ENCODE results near the gene CAPN2. TPM values are rescaled to one million over a fixed set of nuclear protein-coding genes. Genes with fewer than 3 reads are reported as not detected.
"Not testable (repeated sequence)": the region's sequence is repeated elsewhere in the genome, so short reads cannot be mapped to it uniquely, and the experiment has no call there.

CAPN2 gene
- total RNA-seq, 1 donor: 340 TPM

DNA sequence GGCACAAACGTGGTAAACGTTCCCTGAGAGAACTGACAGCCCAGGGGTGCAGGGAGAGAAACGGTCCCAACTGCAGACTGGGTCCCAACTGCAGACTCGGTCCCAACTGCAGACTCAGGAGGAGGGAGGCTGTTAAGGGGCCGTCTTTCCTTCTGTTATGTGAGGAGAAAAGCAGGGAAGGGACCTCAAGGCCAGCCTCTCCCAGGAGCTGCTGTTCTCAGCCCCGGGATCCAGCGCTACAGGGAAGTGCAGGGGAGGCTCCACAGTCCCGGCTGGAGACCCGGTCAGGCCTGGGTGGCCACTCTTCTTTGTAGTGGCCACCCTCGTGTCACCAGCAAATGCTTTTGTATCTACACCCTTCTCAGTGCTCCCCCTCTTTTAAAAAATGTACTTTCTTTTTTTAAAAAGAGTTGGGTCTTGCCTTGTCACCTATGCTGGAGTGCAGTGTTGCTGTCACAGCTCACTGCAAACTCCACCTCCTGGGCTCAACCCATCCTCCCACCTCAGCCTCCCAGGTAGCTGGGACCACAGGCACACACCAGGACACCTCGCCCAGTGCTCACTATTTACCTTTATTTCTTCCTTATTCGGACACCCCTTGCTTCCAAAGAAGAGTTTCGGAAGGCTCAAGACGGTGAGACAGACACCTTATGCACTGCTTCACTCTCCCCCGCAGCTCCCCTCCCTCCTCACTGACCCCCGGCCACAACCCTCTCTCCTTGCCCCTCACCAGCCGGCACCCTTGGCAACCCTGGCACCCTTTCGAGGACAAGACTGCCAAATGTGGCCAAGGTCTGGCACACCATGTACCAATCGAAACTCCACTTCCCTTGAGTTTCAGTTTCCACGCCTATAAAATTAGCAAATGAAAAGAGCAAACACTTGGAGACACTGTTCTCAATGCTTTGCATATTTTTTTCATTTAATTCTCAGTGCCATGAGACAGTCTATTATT is 21.8 kb downstream of the CAPN2 start:
- TF ChIP-seq, protein P1, sequence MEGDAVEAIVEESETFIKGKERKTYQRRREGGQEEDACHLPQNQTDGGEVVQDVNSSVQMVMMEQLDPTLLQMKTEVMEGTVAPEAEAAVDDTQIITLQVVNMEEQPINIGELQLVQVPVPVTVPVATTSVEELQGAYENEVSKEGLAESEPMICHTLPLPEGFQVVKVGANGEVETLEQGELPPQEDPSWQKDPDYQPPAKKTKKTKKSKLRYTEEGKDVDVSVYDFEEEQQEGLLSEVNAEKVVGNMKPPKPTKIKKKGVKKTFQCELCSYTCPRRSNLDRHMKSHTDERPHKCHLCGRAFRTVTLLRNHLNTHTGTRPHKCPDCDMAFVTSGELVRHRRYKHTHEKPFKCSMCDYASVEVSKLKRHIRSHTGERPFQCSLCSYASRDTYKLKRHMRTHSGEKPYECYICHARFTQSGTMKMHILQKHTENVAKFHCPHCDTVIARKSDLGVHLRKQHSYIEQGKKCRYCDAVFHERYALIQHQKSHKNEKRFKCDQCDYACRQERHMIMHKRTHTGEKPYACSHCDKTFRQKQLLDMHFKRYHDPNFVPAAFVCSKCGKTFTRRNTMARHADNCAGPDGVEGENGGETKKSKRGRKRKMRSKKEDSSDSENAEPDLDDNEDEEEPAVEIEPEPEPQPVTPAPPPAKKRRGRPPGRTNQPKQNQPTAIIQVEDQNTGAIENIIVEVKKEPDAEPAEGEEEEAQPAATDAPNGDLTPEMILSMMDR (IDR thresholded peaks at IDR 0.05; ENCODE audit: extremely low read depth, low read depth, low read length): no peak
- Histone ChIP-seq H3K4me3 (ENCODE audit: insufficient read depth, low read length) (no peak overlapping the region), H3K4me1 (ENCODE audit: insufficient read depth, low read length) (peaks cover 47% of the 10 kb centered on the region), H3K79me2 (ENCODE audit: insufficient read depth, low read length) (peaks cover 81% of the 10 kb centered on the region), H3K4me2 (ENCODE audit: insufficient read depth, low read length) (no peak overlapping the region), H3K36me3 (ENCODE audit: insufficient read depth, low read length) (peaks cover 15% of the 10 kb centered on the region), H4K20me1 (ENCODE audit: insufficient read depth, low read length) (peaks cover 24% of the 10 kb centered on the region), H3K27ac (ENCODE audit: low read depth, low read length) (peak overlapping the region; percentile 8), H3K9me3 (ENCODE audit: low read depth, low read length) (no peaks in the 10 kb centered on the region), H3K27me3 (ENCODE audit: insufficient read depth, low read length) (no peaks in the 10 kb centered on the region), H2AFZ (ENCODE audit: low read length) (no peak overlapping the region)
- no peak for DNase-seq (ENCODE audit: insufficient read length, low spot score, missing footprints)

DNA sequence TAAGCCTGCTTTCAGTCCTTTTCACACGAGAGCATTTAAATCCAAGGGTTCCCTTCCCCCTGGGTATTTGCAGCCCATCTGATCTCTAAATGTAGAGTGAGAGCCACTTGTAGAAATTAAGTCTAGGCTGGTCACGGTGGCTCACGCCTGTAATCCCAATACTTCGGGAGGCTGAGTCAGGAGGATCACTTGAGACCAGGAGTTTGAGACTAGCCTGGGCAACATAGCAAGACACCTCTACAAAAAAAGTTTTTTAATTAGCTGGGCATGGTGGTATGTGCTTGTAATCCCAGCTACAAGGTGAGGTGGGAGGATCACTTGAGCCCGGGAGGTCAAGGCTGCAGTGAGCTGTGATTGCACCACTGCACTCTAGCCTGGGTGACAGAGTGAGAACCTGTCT is 24.3 kb downstream of the CAPN2 start:
- peaks cover 28% of the 10 kb centered on the region for H3K36me3 ChIP-seq (ENCODE audit: insufficient read depth, low read length)

DNA sequence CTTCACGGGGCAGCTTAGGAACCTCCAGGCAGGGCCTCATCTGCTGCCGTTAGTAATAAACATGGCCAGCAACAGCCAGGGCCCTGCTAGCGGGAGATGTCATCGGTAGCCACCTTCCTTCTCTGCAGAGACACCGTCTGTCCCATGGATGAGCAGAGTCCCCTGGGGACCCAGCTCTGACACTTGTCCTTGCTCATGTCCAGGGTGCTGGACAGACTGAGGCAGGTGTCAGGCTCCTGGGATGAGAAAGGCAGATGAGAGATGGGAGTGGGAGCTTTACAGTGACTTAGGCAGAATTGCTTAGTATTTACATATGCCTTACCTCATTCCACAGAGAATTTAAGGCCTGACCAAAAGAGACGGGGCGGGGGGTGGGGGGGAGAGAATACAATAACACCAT is 25.0 kb downstream of the CAPN2 start:
- peak overlapping the region; percentile 55 for H3K27ac ChIP-seq (ENCODE audit: low read depth, low read length)
- TF ChIP-seq, protein P1 (IDR thresholded peaks at IDR 0.05; ENCODE audit: extremely low read depth, low read depth, low read length): no peak
- peaks cover 84% of the 10 kb centered on the region for H3K79me2 ChIP-seq (ENCODE audit: insufficient read depth, low read length)
- DNase-seq (ENCODE audit: insufficient read length, low spot score, missing footprints): peak; percentile 72
- H3K27me3 ChIP-seq (ENCODE audit: insufficient read depth, low read length): no peaks in the 10 kb centered on the region
- H3K4me1 ChIP-seq (ENCODE audit: insufficient read depth, low read length): peaks cover 26% of the 10 kb centered on the region
- no peak overlapping the region for H3K4me3 ChIP-seq (ENCODE audit: insufficient read depth, low read length)
- H4K20me1 ChIP-seq (ENCODE audit: insufficient read depth, low read length): peaks cover 19% of the 10 kb centered on the region
- no peak overlapping the region for H3K4me2 ChIP-seq (ENCODE audit: insufficient read depth, low read length)
- H3K36me3 ChIP-seq (ENCODE audit: insufficient read depth, low read length): peaks cover 28% of the 10 kb centered on the region
- H3K9me3 ChIP-seq (ENCODE audit: low read depth, low read length): no peaks in the 10 kb centered on the region
- H2AFZ ChIP-seq (ENCODE audit: low read length): no peak overlapping the region

More for the DNA sequence above, 24.3 kb downstream of the CAPN2 start:
- peaks cover 29% of the 10 kb centered on the region for H3K4me1 ChIP-seq (ENCODE audit: insufficient read depth, low read length)
- not testable (repeated sequence) for H3K4me2 ChIP-seq (ENCODE audit: insufficient read depth, low read length); DNase-seq (ENCODE audit: insufficient read length, low spot score, missing footprints); H2AFZ ChIP-seq (ENCODE audit: low read length); H3K9me3 ChIP-seq (ENCODE audit: low read depth, low read length); H3K4me3 ChIP-seq (ENCODE audit: insufficient read depth, low read length); H3K27me3 ChIP-seq (ENCODE audit: insufficient read depth, low read length); H3K27ac ChIP-seq (ENCODE audit: low read depth, low read length)
- peaks cover 24% of the 10 kb centered on the region for H4K20me1 ChIP-seq (ENCODE audit: insufficient read depth, low read length)
- H3K79me2 ChIP-seq (ENCODE audit: insufficient read depth, low read length): peaks cover 86% of the 10 kb centered on the region

DNA sequence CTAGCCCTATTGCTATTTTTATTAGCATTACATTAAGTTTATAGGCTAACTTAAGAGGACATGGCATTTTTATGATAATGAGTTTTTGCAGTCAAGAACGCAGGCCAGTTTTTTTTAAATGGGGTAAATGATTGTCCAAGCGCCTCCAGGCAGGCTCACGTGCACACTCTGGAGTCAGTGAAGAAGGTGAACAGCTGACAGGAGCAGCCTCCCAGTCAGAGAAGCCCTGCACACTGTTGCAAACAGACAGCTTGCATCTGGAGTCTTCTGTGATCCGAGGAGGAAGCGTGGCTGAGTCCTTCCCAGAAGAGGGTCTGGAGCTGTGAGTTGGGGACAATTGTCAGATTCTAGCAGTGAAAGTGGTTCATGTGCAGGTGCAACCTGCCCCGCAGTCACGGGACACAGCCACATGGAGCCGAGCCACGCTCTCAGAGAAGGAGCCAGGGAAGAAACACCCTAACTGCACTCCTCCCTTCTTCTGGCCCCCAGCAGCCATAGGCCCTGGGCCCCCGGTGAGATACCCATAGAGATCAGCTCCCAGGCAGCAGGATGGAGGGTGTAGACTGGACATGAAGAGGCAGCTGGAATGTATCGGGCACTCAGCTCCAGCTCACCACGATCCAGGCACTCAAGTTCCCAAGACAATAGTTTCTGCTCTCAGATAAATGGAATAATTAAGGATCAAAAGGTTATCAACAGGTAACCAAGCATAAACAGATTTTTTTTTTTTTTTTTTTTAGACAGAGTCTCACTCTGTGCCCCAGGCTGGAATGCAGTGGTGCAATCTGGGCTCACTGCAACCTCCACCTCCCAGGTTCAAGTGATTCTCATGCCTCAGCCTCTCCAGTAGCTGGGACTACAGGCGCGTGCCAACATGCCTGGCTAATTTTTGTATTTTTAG is 26.4 kb downstream of the CAPN2 start:
- Histone ChIP-seq H3K4me2 (ENCODE audit: insufficient read depth, low read length) (no peak overlapping the region), H3K9me3 (ENCODE audit: low read depth, low read length) (no peaks in the 10 kb centered on the region), H3K27me3 (ENCODE audit: insufficient read depth, low read length) (no peaks in the 10 kb centered on the region), H3K4me3 (ENCODE audit: insufficient read depth, low read length) (no peak overlapping the region), H3K27ac (ENCODE audit: low read depth, low read length) (no peak overlapping the region), H3K36me3 (ENCODE audit: insufficient read depth, low read length) (peaks cover 31% of the 10 kb centered on the region), H4K20me1 (ENCODE audit: insufficient read depth, low read length) (peaks cover 16% of the 10 kb centered on the region), H3K79me2 (ENCODE audit: insufficient read depth, low read length) (peaks cover 83% of the 10 kb centered on the region), H3K4me1 (ENCODE audit: insufficient read depth, low read length) (peaks cover 21% of the 10 kb centered on the region), H2AFZ (ENCODE audit: low read length) (no peak overlapping the region)
- DNase-seq (ENCODE audit: insufficient read length, low spot score, missing footprints): peak; percentile 60
- TF ChIP-seq, protein P1 (IDR thresholded peaks at IDR 0.05; ENCODE audit: extremely low read depth, low read depth, low read length): no peak
